Neuronal stem cell (in vitro differentiated cells): ENCODE results near the gene BTBD9.
A peak's percentile ranks its signal among the peaks of the same experiment; 100 is the strongest.

Experiments used
- DNase-seq: peaks from one replicate; pipeline ENCODE4 v3.0.0-alpha.2; 2013; ENCODE audit warnings: low spot score
- H2AFZ ChIP-seq: one replicate; pipeline ENCODE4 v1.6.1; 2013; ENCODE audit warnings: mild to moderate bottlenecking, low read length, inconsistent platforms
- H2AK5ac ChIP-seq: 2 replicates; pipeline ENCODE4 v1.6.1; 2013; ENCODE audit warnings: low read depth, mild to moderate bottlenecking, inconsistent platforms, low read length, moderate library complexity, mixed read lengths
- H2BK120ac ChIP-seq: 2 replicates; pipeline ENCODE4 v1.6.1; 2013; ENCODE audit warnings: low read depth, mild to moderate bottlenecking, inconsistent platforms, low read length, moderate library complexity, mixed read lengths
- H2BK12ac ChIP-seq: one replicate; pipeline ENCODE4 v1.6.1; 2013; ENCODE audit warnings: low read length, inconsistent platforms
- H2BK15ac ChIP-seq: 2 replicates; pipeline ENCODE4 v1.6.1; 2013; ENCODE audit warnings: mild to moderate bottlenecking, low read length, inconsistent platforms, mixed read lengths
- H2BK5ac ChIP-seq: one replicate; pipeline ENCODE4 v1.6.1; 2013; ENCODE audit warnings: inconsistent platforms, mild to moderate bottlenecking, low read length, moderate library complexity
- H3K14ac ChIP-seq: one replicate; pipeline ENCODE4 v1.6.1; 2013; ENCODE audit warnings: low read length, inconsistent platforms
- H3K18ac ChIP-seq: 2 replicates; pipeline ENCODE4 v1.6.1; 2013; ENCODE audit warnings: low read length, inconsistent platforms
- H3K23ac ChIP-seq: 2 replicates; pipeline ENCODE4 v1.6.1; 2013; ENCODE audit warnings: low read depth, mild to moderate bottlenecking, mixed read lengths, low read length, inconsistent platforms; ENCODE audit not compliant: poor library complexity
- H3K27ac ChIP-seq: replicated peaks from 3 replicates; pipeline ENCODE4 v1.5.1; 2013; ENCODE audit warnings: low read length, inconsistent platforms
- H3K27me3 ChIP-seq, 3 experiments: 2 replicates each; pipeline ENCODE4 v1.6.1; 2013; ENCODE audit warnings: low read length in 3 of 3, mild to moderate bottlenecking in 2 of 3, inconsistent platforms in 1 of 3, low read depth in 1 of 3, mixed read lengths in 1 of 3, moderate library complexity in 1 of 3; ENCODE audit not compliant: control insufficient read depth in 3 of 3, insufficient read depth in 3 of 3
- H3K36me3 ChIP-seq, 2 donors: replicated peaks in 1 of 2; 2 replicates each; pipeline ENCODE4 v1.6.1; 2013; ENCODE audit warnings: low read length in 2 of 2; ENCODE audit not compliant: control insufficient read depth in 2 of 2, insufficient read depth in 2 of 2
- H3K4ac ChIP-seq: 2 replicates; pipeline ENCODE4 v1.6.1; 2013; ENCODE audit warnings: inconsistent platforms, mild to moderate bottlenecking, low read length, moderate library complexity
- H3K4me1 ChIP-seq, 2 donors: 1 replicate in 1 of 2; 2 replicates in 1 of 2; pipeline ENCODE4 v1.6.1; 2013; ENCODE audit warnings: low read length in 2 of 2, low read depth in 1 of 2; ENCODE audit not compliant: control insufficient read depth in 2 of 2, insufficient read depth in 1 of 2
- H3K4me2 ChIP-seq: one replicate; pipeline ENCODE4 v1.6.1; 2013; ENCODE audit warnings: mild to moderate bottlenecking, low read length, inconsistent platforms; ENCODE audit not compliant: insufficient read depth, poor library complexity, severe bottlenecking
- H3K4me3 ChIP-seq, 2 donors: 2 replicates each; pipeline ENCODE4 v1.5.1; 2013; ENCODE audit warnings: low read length in 2 of 2, mild to moderate bottlenecking in 2 of 2, inconsistent platforms in 1 of 2, moderate library complexity in 1 of 2
- H3K79me1 ChIP-seq: one replicate; pipeline ENCODE4 v1.6.1; 2013; ENCODE audit warnings: low read depth, mild to moderate bottlenecking, inconsistent platforms, low read length, moderate library complexity
- H3K9ac ChIP-seq: one replicate; pipeline ENCODE4 v1.6.1; 2013; ENCODE audit warnings: mild to moderate bottlenecking, low read depth, low read length, inconsistent platforms; ENCODE audit not compliant: poor library complexity
- H3K9me3 ChIP-seq, 2 donors: replicated peaks in 1 of 2; 2 replicates each; pipeline versions ENCODE3 to v1.6.1; 2013; ENCODE audit warnings: low read length in 2 of 2, mild to moderate bottlenecking in 2 of 2, inconsistent platforms in 1 of 2, low read depth in 1 of 2, mixed read lengths in 1 of 2, moderate library complexity in 1 of 2; ENCODE audit not compliant: control insufficient read depth in 2 of 2, insufficient read depth in 1 of 2
- H4K8ac ChIP-seq: one replicate; pipeline ENCODE4 v1.6.1; 2013; ENCODE audit warnings: low read depth, mild to moderate bottlenecking, inconsistent platforms, low read length, moderate library complexity
- H4K91ac ChIP-seq: one replicate; pipeline ENCODE4 v1.6.1; 2013; ENCODE audit warnings: low read length, low read depth, mild to moderate bottlenecking, inconsistent platforms; ENCODE audit not compliant: poor library complexity
- WGBS, 2 donors: extraction: QIAGEN DNeasy Blood & Tissue Kit; methylation state at CpG; one replicate each; pipeline ENCODE4 v1.1.7; 2013; ENCODE audit warnings: missing lambda C conversion rate in 2 of 2, mixed read lengths in 1 of 2; ENCODE audit not compliant: insufficient read length in 2 of 2, insufficient replicate concordance in 1 of 2; ENCODE audit errors: extremely low coverage in 2 of 2; 5-methylcytosine and 5-hydroxymethylcytosine counted together

Gene BTBD9

DNA sequence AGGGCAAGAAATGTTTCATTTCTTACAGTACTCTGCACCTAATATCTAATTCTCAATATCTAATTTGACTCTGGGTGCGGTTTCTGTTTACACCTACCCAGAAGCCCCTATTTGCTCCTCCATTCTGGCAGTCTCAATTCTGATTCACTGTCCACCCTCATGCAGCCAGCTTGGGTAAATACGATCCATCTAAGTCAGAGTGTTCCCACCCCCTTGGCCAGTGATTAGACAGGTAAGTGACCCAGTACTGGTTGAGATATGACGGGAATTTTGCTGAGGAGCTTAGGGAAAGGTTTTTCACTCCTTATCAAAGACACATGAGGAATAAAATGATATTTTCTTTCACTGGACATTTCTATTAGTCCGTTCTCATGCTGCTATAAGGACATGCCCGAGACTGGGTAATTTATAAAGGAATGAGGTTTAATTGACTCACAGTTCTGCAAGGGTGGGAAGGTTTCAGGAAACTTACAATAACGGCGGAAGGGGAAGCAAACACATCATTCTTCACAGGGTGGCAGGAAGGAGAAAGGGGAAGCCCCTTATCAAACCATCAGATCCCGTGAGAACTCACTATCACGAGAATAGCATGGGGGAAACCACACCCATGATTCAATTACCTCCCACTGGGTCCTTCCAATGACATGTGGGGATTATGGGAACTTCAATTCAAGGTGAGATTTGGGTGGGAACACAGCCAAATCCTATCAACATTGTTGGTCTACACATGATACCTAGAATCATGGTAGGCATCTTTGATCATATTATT lies 33.9 kb upstream of the BTBD9 start:
- no peak overlapping the region for H3K4ac ChIP-seq

DNA sequence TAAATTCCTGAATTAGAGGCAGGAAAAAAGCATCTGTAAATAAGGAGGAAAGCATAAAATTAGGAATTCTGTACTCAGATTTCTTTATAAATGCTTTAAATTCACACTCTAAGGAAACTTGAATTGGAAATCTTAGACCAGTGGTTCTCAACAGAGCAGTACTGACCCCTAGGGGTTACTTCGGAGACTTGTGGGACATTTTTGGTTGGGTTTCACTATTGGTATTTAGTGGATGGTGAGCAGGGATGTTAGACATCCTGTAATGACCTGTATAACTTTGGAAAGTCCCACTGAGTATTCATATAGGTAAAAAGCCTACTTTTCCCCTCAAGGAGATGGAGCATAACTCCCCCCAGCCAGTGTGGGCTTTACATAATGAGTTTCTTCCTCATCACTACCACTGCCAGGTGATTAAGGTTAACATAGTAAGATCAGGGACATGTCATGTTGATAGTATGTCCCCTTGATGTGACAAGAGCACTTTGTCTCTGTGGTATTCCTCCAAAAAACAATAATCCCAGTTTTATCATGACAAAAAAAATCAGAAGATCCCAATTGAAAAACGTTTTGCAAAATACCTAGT lies 32.2 kb upstream of the BTBD9 start:
- peak; percentile 17 for DNase-seq
- no peaks in the 10 kb centered on the region for H3K79me1 ChIP-seq
- H3K4me1 ChIP-seq, result no peaks in the 10 kb centered on the region
- no peak overlapping the region for H3K14ac ChIP-seq
- peaks cover 0 to 2% of the 10 kb centered on the region in 2 donors for H3K9me3 ChIP-seq
- H3K18ac ChIP-seq, result no peak overlapping the region
- no peak overlapping the region for H2AFZ ChIP-seq
- H2BK12ac ChIP-seq, result no peak overlapping the region
- no peak overlapping the region for H4K91ac ChIP-seq
- no peak overlapping the region for H3K4ac ChIP-seq
- no peak overlapping the region for H3K4me2 ChIP-seq
- whole genome bisulfite sequencing, 2 donors, result no CpG with 5 or more reads among the region's 2 CpGs
- H2AK5ac ChIP-seq, result no peak overlapping the region
- H3K9ac ChIP-seq, result no peak overlapping the region
- no peak overlapping the region for H3K4me3 ChIP-seq
- H2BK120ac ChIP-seq, result no peak overlapping the region
- H3K36me3 ChIP-seq, result peaks cover 10 to 29% of the 10 kb centered on the region in 2 donors
- no peak overlapping the region for H2BK5ac ChIP-seq
- H4K8ac ChIP-seq, result no peak overlapping the region
- H3K27ac ChIP-seq, result no peak overlapping the region
- H3K23ac ChIP-seq, result no peak overlapping the region
- H3K27me3 ChIP-seq, result no peaks in the 10 kb centered on the region
- H2BK15ac ChIP-seq, result no peak overlapping the region

More for the DNA sequence above, 33.9 kb upstream of the BTBD9 start:
- H2BK12ac ChIP-seq, result no peak overlapping the region
- no peaks in the 10 kb centered on the region for H3K4me1 ChIP-seq
- no peak overlapping the region for H3K23ac ChIP-seq
- no peak overlapping the region for H2BK5ac ChIP-seq
- H4K8ac ChIP-seq, result no peak overlapping the region
- H2BK15ac ChIP-seq, result no peak overlapping the region
- DNase-seq, result no peak
- H2AK5ac ChIP-seq, result no peak overlapping the region
- peaks cover 13 to 45% of the 10 kb centered on the region in 2 donors for H3K36me3 ChIP-seq
- H3K9me3 ChIP-seq, result peaks cover 0 to 2% of the 10 kb centered on the region in 2 donors
- H3K4me3 ChIP-seq, result no peak overlapping the region
- H3K18ac ChIP-seq, result no peak overlapping the region
- no peak overlapping the region for H2AFZ ChIP-seq
- H2BK120ac ChIP-seq, result no peak overlapping the region
- no peak overlapping the region for H3K9ac ChIP-seq
- H4K91ac ChIP-seq, result no peak overlapping the region
- no CpG with 5 or more reads among the region's 9 CpGs for WGBS, 2 donors
- no peak overlapping the region for H3K27ac ChIP-seq
- no peak overlapping the region for H3K14ac ChIP-seq
- no peak overlapping the region for H3K4me2 ChIP-seq
- no peaks in the 10 kb centered on the region for H3K79me1 ChIP-seq
- H3K27me3 ChIP-seq, result no peaks in the 10 kb centered on the region

DNA sequence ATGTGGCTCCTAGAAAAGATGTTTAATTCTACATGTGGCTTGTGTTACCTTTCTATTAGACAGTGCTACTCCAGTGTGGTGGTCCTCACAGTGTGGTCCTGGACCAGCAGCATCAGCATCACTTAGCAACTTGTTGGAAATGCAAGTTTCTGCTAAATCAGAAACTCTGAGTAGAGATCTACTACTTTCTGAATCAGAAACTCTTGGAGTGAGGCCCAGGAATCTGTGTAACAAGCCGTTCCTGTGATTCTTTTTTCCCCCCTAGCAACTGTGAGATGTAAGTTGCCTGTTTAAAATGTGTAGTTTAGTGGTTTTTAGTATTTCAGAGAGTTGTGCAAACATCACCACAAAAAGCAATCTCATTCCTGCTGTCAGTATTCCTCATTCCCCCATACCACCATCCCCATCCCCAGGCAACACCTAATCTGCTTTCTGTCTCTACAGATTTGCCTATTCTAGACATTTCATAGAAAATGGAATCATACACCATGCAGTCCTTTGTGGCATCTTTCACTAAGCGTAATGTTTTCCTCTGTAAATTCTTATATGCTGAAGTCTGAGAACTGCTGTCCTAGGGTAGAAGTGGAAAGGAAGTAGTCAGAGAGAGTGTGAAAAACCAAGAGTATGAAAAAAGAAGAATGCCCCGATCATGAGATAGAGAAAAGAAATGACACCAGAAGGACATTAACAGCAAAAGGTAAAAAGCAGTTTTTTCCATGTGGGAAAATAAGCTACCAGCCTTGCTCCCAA lies 18.9 kb upstream of the BTBD9 start:
- Histone ChIP-seq H2AK5ac (no peak overlapping the region), H3K14ac (no peak overlapping the region)

DNA sequence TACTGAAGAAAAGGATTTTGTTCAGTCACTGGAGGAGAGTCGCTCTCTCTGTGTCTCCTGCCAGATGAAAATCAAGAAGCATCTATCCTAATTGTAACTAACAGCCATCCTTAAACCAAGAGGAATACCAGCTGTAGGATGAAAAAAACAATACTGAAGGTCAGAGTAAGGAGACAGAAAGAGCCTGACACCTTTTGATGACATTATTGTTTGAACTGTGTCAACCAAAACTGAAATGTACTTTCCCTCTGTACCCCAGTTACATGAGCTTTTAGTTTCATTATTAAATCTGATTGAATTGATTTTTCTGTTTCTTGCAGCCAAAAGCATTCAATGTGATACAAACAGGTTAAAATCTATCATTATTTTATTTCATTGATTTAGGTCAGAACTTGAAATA lies 17.2 kb upstream of the BTBD9 start:
- Histone ChIP-seq H2BK15ac (no peak overlapping the region), H3K27ac (no peak overlapping the region), H3K18ac (no peak overlapping the region), H2AK5ac (no peak overlapping the region), H3K9me3 (no peaks in the 10 kb centered on the region), H4K91ac (no peak overlapping the region), H3K14ac (no peak overlapping the region), H2BK12ac (no peak overlapping the region), H4K8ac (no peak overlapping the region), H2AFZ (no peak overlapping the region), H3K79me1 (no peaks in the 10 kb centered on the region), H3K27me3 (no peaks in the 10 kb centered on the region), H3K4me1 (no peaks in the 10 kb centered on the region), H2BK5ac (no peak overlapping the region), H3K23ac (no peak overlapping the region), H3K9ac (no peak overlapping the region), H3K36me3 (no peaks in the 10 kb centered on the region), H3K4me3 (no peak overlapping the region), H3K4me2 (no peak overlapping the region), H3K4ac (no peak overlapping the region), H2BK120ac (no peak overlapping the region)
- DNase-seq, result no peak
- no CpG with 5 or more reads among the region's 1 CpG for WGBS, 2 donors

More for the DNA sequence above, 18.9 kb upstream of the BTBD9 start:
- Histone ChIP-seq H2BK5ac (no peak overlapping the region), H3K4me2 (no peak overlapping the region), H3K18ac (no peak overlapping the region), H3K36me3 (no peaks in the 10 kb centered on the region), H3K27ac (no peak overlapping the region), H2BK120ac (no peak overlapping the region), H3K23ac (no peak overlapping the region), H3K4me3 (no peak overlapping the region), H2AFZ (no peak overlapping the region), H2BK15ac (no peak overlapping the region), H4K91ac (no peak overlapping the region), H3K79me1 (no peaks in the 10 kb centered on the region), H3K27me3 (no peaks in the 10 kb centered on the region), H4K8ac (no peak overlapping the region), H3K4ac (no peak overlapping the region), H2BK12ac (no peak overlapping the region), H3K9ac (no peak overlapping the region), H3K4me1 (no peaks in the 10 kb centered on the region), H3K9me3 (no peaks in the 10 kb centered on the region)
- no peak for DNase-seq
- no CpG with 5 or more reads among the region's 3 CpGs for WGBS, 2 donors
